Fibroblast of the aortic adventitia (primary cell): Measurements from ENCODE around the gene ADM2. TPM values are rescaled to one million over a fixed set of nuclear protein-coding genes. Genes with fewer than 3 reads are reported as not detected.

Experiments used
- DNase-seq: peaks from one replicate; pipeline ENCODE4 v3.0.0-alpha.2; 2010; ENCODE audit warnings: low read depth
- H3K4me3 ChIP-seq: 2 replicates; pipeline ENCODE4 v1.5.1; 2011; ENCODE audit warnings: low read depth, mild to moderate bottlenecking, control low read depth, low read length, moderate library complexity
- CTCF ChIP-seq: IDR thresholded peaks from 2 replicates; pipeline ENCODE4 v1.5.1; 2011; ENCODE audit warnings: mild to moderate bottlenecking, low read length, control low read depth, inconsistent platforms; ENCODE audit not compliant: insufficient read depth
- total RNA-seq: library from RNA; depleted of rRNA; stranded (reverse); fragments of >200 nt; gene quantifications from 2 replicates; pipeline ENCODE4 v1.2.3, GENCODE V29; 2012; ENCODE audit warnings: low replicate concordance

The ADM2 gene
- total RNA-seq, 1 donor: 8.0 TPM

GRCh38 chr22:50535113-50535512 is 53.8 kb downstream of the ADM2 start:
- no peak for DNase-seq
- no peak for TF ChIP-seq CTCF
- no peak overlapping the region for H3K4me3 ChIP-seq

Other genes starting within 250 kb of the ADM2 start
- 23.6 and 39.7 TPM in 2 replicates for gene TUBGCP6, start 236.5 kb upstream of the ADM2 start, total RNA-seq
- 15.4 and 26.7 TPM in 2 replicates for gene HDAC10, start 230.3 kb upstream of the ADM2 start, total RNA-seq
- 28.0 and 35.5 TPM in 2 replicates for gene MAPK12, start 219.9 kb upstream of the ADM2 start, total RNA-seq
- 3.0 and 5.8 TPM in 2 replicates for gene MAPK11, start 211.2 kb upstream of the ADM2 start, total RNA-seq
- gene PLXNB2, start 173.9 kb upstream of the ADM2 start, total RNA-seq: 130 and 218 TPM in 2 replicates
- 2.8 and 4.3 TPM in 2 replicates for gene DENND6B, start 154.5 kb upstream of the ADM2 start, total RNA-seq
- gene PPP6R2, start 138.2 kb upstream of the ADM2 start, total RNA-seq: 38.5 and 62.6 TPM in 2 replicates
- gene SBF1, start 6.5 kb upstream of the ADM2 start, total RNA-seq: 70.9 and 76.1 TPM in 2 replicates
- not detected in 2 replicates for gene MIOX, start 5.3 kb downstream of the ADM2 start, total RNA-seq
- gene LMF2, start 26.2 kb downstream of the ADM2 start, total RNA-seq: 21.4 and 50.6 TPM in 2 replicates
- gene NCAPH2, start 26.7 kb downstream of the ADM2 start, total RNA-seq: 30.9 and 49.1 TPM in 2 replicates
- gene SCO2, start 44.1 kb downstream of the ADM2 start, total RNA-seq: 0.49 and 3.4 TPM in 2 replicates
- gene TYMP, start 48.5 kb downstream of the ADM2 start, total RNA-seq: 22.7 and 23.7 TPM in 2 replicates
- 1.1 and 2.4 TPM in 2 replicates for gene KLHDC7B, start 64.4 kb downstream of the ADM2 start, total RNA-seq
- gene SYCE3, start 81.4 kb downstream of the ADM2 start, total RNA-seq: not detected in 2 replicates
- 1.1 TPM in 1 of 2 replicates, not detected in the other for gene CPT1B, start 96.9 kb downstream of the ADM2 start, total RNA-seq
- gene CHKB, start 101.3 kb downstream of the ADM2 start, total RNA-seq: 20.2 and 27.5 TPM in 2 replicates
- 0.27 and 1.1 TPM in 2 replicates for gene MAPK8IP2, start 119.2 kb downstream of the ADM2 start, total RNA-seq
- 21.9 and 30.3 TPM in 2 replicates for gene ARSA, start 146.6 kb downstream of the ADM2 start, total RNA-seq
- 0.90 and 0.98 TPM in 2 replicates for gene SHANK3, start 191.3 kb downstream of the ADM2 start, total RNA-seq